ENCODE results near the gene EMSY. TPM values are rescaled to one million over a fixed set of nuclear protein-coding genes. Genes with fewer than 3 reads are reported as not detected.

Gene EMSY
- total and polyA plus RNA-seq, 9 of the 15 experiments (the other 6 are each of a cell fraction or from before 2014, with no cell fraction given), result 12.7 to 25.4 (median 17.9) TPM

DNA sequence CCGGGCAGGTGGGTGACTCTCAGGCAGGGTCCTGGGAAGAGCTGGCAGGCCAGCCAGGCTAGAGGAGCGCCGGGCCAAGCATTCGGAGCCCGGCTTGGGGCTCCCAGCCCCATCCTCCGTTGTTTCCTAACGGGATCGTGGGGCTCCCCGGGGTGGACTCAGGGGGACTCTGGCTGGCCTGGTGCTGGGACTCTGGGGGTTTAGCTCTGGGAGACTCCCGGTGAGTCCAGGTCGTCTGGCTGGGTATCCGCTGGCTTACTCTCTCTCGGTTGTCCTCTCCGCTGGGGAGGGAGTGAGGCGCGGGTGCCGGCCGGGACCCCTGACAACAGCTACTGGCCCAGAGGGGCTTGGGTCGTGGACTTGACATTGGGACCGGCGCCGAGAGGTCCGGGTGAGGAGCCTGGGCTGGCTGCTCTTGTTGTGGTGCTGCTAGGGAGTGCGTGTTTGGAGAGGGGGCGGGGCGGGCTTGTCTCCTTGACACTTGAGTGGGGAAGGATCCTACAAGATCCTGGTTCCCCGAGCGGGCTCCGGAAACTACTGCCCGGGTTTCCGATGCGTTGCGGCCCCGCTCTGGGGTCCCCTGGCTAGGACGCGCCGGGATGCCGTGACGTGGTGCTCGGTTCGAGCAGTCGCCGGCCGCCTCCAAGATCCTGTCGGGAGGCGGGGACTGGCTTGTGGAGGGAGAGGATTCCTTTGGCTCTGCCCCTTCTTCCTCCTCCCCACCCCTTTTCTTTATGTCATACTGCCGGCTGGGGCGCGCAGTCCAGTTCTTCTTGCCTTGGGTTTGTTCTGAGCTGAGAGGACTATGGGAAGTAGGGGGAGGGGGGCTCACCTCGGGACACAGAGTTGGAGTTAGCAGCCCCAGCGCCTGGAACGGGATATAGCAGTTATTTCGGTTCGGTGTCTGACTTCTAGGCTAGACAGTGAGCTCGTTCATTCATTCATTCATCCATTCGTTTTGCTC is 585 bp downstream of the EMSY start (continued):
- TF ChIP-seq, protein P1, sequence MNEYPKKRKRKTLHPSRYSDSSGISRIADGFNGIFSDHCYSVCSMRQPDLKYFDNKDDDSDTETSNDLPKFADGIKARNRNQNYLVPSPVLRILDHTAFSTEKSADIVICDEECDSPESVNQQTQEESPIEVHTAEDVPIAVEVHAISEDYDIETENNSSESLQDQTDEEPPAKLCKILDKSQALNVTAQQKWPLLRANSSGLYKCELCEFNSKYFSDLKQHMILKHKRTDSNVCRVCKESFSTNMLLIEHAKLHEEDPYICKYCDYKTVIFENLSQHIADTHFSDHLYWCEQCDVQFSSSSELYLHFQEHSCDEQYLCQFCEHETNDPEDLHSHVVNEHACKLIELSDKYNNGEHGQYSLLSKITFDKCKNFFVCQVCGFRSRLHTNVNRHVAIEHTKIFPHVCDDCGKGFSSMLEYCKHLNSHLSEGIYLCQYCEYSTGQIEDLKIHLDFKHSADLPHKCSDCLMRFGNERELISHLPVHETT (CRISPR knock-in tag; conservative IDR thresholded peaks at IDR 0.05 in 1 of 2, IDR thresholded peaks at IDR 0.05 in 1 of 2), result no peak
- TF ChIP-seq ZNF75A (CRISPR knock-in tag; IDR thresholded peaks at IDR 0.05) (no peak), MED1 (CRISPR knock-in tag; IDR thresholded peaks at IDR 0.05; ENCODE audit: borderline replicate concordance) (no peak), GABPB1 (CRISPR knock-in tag; IDR thresholded peaks at IDR 0.05) (peak; percentile 25; the same call in 1 of the 2 replicates), HDAC8 (tag; IDR thresholded peaks at IDR 0.05) (no peak), RBFOX2 (IDR thresholded peaks at IDR 0.05; ENCODE audit: low read depth, low read length) (peak; percentile 74), C11orf30 (IDR thresholded peaks at IDR 0.05; ENCODE audit: low read depth) (no peak), SMC3 (conservative IDR thresholded peaks at IDR 0.05; ENCODE audit: insufficient read depth, low read depth, low read length) (0 out of 2 replicates have a peak, but pooled peaks have one; percentile 4), CREBBP (IDR thresholded peaks at IDR 0.05; ENCODE audit: low read depth, low read length) (no peak), FUS (optimal IDR thresholded peaks at IDR 0.05; ENCODE audit: low read depth, low read length) (no peak), ZNF589 (CRISPR knock-in tag; IDR thresholded peaks at IDR 0.05; ENCODE audit: low read depth) (no peak), BDP1 (IDR thresholded peaks at IDR 0.05; ENCODE audit: insufficient read depth, insufficient read length) (no peak)
- TF ChIP-seq, protein P2, sequence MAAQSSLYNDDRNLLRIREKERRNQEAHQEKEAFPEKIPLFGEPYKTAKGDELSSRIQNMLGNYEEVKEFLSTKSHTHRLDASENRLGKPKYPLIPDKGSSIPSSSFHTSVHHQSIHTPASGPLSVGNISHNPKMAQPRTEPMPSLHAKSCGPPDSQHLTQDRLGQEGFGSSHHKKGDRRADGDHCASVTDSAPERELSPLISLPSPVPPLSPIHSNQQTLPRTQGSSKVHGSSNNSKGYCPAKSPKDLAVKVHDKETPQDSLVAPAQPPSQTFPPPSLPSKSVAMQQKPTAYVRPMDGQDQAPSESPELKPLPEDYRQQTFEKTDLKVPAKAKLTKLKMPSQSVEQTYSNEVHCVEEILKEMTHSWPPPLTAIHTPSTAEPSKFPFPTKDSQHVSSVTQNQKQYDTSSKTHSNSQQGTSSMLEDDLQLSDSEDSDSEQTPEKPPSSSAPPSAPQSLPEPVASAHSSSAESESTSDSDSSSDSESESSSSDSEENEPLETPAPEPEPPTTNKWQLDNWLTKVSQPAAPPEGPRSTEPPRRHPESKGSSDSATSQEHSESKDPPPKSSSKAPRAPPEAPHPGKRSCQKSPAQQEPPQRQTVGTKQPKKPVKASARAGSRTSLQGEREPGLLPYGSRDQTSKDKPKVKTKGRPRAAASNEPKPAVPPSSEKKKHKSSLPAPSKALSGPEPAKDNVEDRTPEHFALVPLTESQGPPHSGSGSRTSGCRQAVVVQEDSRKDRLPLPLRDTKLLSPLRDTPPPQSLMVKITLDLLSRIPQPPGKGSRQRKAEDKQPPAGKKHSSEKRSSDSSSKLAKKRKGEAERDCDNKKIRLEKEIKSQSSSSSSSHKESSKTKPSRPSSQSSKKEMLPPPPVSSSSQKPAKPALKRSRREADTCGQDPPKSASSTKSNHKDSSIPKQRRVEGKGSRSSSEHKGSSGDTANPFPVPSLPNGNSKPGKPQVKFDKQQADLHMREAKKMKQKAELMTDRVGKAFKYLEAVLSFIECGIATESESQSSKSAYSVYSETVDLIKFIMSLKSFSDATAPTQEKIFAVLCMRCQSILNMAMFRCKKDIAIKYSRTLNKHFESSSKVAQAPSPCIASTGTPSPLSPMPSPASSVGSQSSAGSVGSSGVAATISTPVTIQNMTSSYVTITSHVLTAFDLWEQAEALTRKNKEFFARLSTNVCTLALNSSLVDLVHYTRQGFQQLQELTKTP (IDR thresholded peaks at IDR 0.05; ENCODE audit: low read depth in 1 of 2, partially characterized antibody in 2 of 2), result no peak
- TF ChIP-seq, protein P3, sequence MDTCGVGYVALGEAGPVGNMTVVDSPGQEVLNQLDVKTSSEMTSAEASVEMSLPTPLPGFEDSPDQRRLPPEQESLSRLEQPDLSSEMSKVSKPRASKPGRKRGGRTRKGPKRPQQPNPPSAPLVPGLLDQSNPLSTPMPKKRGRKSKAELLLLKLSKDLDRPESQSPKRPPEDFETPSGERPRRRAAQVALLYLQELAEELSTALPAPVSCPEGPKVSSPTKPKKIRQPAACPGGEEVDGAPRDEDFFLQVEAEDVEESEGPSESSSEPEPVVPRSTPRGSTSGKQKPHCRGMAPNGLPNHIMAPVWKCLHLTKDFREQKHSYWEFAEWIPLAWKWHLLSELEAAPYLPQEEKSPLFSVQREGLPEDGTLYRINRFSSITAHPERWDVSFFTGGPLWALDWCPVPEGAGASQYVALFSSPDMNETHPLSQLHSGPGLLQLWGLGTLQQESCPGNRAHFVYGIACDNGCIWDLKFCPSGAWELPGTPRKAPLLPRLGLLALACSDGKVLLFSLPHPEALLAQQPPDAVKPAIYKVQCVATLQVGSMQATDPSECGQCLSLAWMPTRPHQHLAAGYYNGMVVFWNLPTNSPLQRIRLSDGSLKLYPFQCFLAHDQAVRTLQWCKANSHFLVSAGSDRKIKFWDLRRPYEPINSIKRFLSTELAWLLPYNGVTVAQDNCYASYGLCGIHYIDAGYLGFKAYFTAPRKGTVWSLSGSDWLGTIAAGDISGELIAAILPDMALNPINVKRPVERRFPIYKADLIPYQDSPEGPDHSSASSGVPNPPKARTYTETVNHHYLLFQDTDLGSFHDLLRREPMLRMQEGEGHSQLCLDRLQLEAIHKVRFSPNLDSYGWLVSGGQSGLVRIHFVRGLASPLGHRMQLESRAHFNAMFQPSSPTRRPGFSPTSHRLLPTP (IDR thresholded peaks at IDR 0.05; ENCODE audit: borderline replicate concordance, extremely low read depth, insufficient read length), result no peak
- TF ChIP-seq, protein P4, sequence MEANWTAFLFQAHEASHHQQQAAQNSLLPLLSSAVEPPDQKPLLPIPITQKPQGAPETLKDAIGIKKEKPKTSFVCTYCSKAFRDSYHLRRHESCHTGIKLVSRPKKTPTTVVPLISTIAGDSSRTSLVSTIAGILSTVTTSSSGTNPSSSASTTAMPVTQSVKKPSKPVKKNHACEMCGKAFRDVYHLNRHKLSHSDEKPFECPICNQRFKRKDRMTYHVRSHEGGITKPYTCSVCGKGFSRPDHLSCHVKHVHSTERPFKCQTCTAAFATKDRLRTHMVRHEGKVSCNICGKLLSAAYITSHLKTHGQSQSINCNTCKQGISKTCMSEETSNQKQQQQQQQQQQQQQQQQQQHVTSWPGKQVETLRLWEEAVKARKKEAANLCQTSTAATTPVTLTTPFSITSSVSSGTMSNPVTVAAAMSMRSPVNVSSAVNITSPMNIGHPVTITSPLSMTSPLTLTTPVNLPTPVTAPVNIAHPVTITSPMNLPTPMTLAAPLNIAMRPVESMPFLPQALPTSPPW (CRISPR knock-in tag; IDR thresholded peaks at IDR 0.05), result peak; percentile 59

All from K562 (cell line).